HEK293T (cell line): ENCODE measurements around the gene GGPS1.

Experiments
- BHLHE40 ChIP-seq: fragments of 450-650 bp; IDR thresholded peaks from 2 replicates; pipeline ENCODE4 v1.6.1; 2016; ENCODE audit warnings: mild to moderate bottlenecking, moderate library complexity, borderline replicate concordance
- ELF4 ChIP-seq: fragments of 450-650 bp; IDR thresholded peaks from 2 replicates; pipeline ENCODE4 v1.6.1; 2017; ENCODE audit warnings: antibody characterized with exemption
- FOXA1 ChIP-seq: fragments of 450-650 bp; IDR thresholded peaks from 2 replicates; pipeline ENCODE4 v1.6.1; 2016; ENCODE audit warnings: mild to moderate bottlenecking
- FOXK2 ChIP-seq: fragments of 450-650 bp; IDR thresholded peaks from 2 replicates; pipeline ENCODE4 v1.6.1; 2016; ENCODE audit warnings: mild to moderate bottlenecking
- FOXM1 ChIP-seq: fragments of 450-650 bp; IDR thresholded peaks from 2 replicates; pipeline ENCODE4 v1.6.1; 2017; ENCODE audit warnings: mild to moderate bottlenecking, borderline replicate concordance
- HDGF ChIP-seq: fragments of 450-650 bp; IDR thresholded peaks from 2 replicates; pipeline ENCODE4 v1.6.1; 2017; ENCODE audit warnings: antibody characterized with exemption, borderline replicate concordance
- LEF1 ChIP-seq: fragments of 450-650 bp; IDR thresholded peaks from 2 replicates; pipeline ENCODE4 v1.6.1; 2017; ENCODE audit warnings: mild to moderate bottlenecking, borderline replicate concordance
- NFRKB ChIP-seq: fragments of 450-650 bp; IDR thresholded peaks from 2 replicates; pipeline ENCODE4 v1.6.1; 2016; ENCODE audit warnings: mild to moderate bottlenecking, moderate library complexity
- SP1 ChIP-seq: fragments of 450-650 bp; IDR thresholded peaks from 2 replicates; pipeline ENCODE4 v1.6.1; 2017
- SUZ12 ChIP-seq: fragments of 450-650 bp; IDR thresholded peaks from 2 replicates; pipeline ENCODE4 v1.6.1; 2016; ENCODE audit warnings: mild to moderate bottlenecking
- TARDBP ChIP-seq: fragments of 450-650 bp; IDR thresholded peaks from 2 replicates; pipeline ENCODE4 v1.6.1; 2016
- ZNF384 ChIP-seq: fragments of 450-650 bp; IDR thresholded peaks from 2 replicates; pipeline ENCODE4 v1.6.1; 2016

GRCh38 chr1:235296729-235297128 is 31.6 kb upstream of the GGPS1 start:
- TF ChIP-seq ELF4 (no peak), TARDBP (no peak), SUZ12 (no peak), BHLHE40 (no peak), SP1 (no peak), NFRKB (no peak), FOXM1 (no peak), FOXA1 (no peak), HDGF (no peak), FOXK2 (no peak), ZNF384 (no peak), LEF1 (no peak)
